GM21515 (cell line): ENCODE measurements around the gene TTC9B.
"Not testable (repeated sequence)": the region's sequence is repeated elsewhere in the genome, so short reads cannot be mapped to it uniquely, and the experiment has no call there.

Experiments
- ATAC-seq: cut with Tn5 transposase; IDR thresholded peaks from one replicate; pipeline ENCODE4 v1.9.1; 2021; ENCODE audit not compliant: unreplicated experiment

TTC9B gene

GRCh38 chr19:40233811-40234389 is 15.7 kb upstream of the TTC9B start:
- no peak for ATAC-seq

DNA sequence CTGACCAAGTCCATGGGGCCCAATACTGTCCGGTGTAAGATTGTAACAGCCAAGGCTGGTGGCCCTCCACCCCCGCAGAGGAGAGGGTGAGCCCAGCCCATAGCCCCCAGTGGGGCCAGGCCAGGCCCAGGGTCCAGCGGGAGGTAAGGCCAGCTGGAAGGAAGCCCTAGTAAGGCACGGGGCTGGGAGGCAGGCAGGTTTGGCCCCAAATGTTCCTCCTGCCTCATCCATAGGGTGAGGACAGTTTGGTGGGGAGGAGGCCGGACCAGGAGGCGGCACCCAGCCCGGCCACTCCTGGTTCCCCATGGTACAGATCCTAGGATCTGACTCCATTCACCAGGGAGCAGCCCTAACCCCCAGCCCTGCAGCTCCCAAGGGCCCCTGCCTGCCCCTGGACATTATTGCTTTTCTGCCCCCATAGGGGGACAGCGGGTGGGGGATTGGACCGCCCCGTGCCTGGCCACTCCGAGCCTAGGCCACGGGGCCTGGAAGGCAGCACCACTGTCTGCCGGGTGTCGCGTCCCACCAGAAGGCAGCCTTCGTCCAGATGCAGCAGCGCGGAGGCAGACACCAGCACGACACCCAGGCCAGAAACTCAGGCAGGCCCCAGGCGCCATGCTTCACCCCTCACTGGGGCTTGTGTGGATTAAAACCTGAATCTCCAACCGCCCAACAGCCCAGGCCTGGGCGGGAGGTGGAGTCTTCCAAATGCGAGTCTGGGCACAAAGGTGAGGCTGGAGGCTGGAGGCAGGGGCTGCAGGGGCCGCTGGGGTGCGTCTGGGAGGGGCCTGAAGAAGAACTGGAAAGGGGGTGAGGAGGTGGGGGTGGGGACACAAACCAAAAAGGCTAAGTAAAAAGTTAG is 15.0 kb upstream of the TTC9B start:
- ATAC-seq = no peak

DNA sequence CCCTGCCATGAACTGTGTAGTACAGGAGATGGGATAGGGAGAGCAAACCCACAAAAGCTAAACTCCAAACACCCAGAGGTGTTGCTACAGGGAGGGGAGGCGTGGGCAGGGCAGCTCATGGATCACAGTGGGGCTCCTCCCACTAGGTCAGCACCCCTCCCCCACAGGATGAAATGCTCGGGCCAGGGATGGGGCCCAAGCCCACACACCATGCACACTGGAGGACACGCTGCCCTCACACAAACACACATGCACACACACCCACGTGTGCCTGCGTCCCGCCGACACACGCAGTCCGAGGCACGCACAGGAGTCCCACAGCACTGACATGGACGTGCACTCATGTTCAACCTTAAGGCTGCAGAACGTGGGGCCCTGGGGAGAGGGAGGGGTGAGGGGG is 14.3 kb upstream of the TTC9B start:
- ATAC-seq = no peak

- no peak for ATAC-seq
Observed at GRCh38 chr19:40231544-40232424, 13.6 kb upstream of the TTC9B start.

DNA sequence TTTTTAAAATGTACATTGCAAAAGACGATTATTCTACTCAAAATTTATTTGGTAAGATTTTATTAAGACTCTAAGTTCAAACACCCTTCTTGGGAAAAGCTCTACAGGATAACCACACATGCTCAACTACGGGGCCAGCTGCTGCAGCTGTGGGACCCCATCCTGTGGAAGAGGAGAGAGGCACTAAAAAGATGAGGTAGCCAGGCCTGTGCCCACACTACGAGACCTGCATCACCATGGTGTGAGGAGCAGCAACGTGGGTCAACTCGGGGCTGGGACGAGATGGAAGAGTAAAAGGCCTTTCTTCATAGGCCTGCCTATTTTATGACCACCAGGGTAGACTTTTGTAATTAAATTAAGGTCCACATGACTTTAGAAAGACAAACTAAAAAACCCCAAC is 12.9 kb upstream of the TTC9B start:
- ATAC-seq = no peak

DNA sequence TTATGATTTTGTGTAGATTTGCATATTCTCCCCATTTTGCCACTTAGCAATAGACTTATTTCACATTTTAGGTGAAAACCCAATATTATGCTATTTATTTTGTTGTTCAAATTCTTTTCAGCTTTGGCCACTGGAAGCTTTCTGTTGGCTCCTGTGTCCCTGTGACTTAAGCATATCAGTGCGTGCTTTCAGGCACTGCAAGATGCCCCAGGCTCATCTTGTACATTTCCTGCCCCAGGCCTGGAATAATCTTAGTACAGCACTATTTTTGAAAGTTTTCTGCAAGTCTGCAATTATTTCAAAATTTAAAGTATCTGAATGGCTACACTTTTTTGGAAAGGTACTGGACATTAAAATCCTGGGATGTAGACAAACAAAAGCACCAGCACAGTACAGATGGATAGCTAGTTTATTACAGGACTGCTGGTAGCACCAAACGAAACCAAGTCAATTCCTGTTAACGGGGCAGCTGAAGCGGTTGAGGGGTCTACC is 11.8 kb upstream of the TTC9B start:
- no peak for ATAC-seq

GRCh38 chr19:40229484-40229883 is 11.3 kb upstream of the TTC9B start:
- no peak for ATAC-seq

DNA sequence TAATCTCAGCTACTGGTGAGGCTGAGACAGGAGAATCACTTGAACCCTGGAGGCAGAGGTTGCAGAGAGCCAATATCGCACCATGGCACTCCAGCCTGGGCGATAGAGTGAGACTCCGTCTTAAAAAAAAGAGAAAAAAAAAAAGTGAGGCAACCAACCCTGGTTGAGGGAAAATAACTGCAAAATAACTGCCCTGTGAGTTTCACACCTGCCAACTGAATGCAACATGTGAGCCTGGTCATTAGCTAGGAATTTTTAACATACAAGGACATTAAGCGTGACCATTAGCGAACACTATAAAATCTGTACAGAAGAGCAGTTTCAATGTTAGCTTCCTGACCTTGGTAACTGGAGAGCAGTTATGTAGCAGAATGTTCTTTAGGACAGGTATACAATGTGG is 10.7 kb upstream of the TTC9B start:
- no peak for ATAC-seq

GRCh38 chr19:40228346-40228745 is 10.2 kb upstream of the TTC9B start:
- no peak for ATAC-seq

DNA sequence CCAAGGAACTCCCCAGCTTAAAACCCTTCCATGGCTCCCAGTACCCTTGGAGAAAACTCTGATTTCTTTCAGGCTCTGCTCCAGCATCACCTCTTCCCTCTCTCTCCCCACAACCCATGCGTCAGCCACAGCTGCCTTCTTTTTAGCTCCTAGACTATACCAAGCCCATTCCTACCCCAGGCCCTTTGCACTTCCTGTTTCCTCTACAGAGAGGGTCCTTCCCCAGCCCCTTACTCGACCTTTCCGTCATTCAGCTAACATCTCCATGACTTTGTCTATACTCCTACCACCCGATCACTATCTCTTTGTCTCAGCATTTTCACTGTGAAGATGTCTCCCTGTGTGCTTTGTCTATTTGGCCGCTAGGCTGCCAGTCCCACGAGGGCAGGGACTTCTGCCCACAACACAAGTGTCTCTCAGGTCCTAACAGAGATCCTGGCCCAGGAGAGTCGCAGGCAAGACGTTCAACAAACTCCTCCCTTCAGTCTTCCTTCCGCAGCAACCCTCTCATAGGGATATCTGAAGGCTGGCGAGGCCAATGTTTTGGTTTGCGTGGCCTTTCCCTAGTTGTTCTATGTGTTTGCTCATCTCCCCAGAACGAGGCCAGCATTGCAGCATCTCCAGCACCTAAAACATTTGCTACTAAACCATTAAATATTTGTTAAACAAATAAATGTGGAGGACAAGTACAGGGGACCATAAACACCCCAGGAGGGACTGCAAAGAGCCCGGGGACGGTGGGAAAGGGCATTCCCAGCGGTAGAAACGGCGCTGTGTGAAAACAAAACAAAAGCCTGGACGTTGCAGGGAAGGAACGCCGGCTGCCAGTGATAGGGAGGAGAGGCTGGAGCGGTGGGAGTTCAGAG is 7.5 kb upstream of the TTC9B start:
- no peak for ATAC-seq

DNA sequence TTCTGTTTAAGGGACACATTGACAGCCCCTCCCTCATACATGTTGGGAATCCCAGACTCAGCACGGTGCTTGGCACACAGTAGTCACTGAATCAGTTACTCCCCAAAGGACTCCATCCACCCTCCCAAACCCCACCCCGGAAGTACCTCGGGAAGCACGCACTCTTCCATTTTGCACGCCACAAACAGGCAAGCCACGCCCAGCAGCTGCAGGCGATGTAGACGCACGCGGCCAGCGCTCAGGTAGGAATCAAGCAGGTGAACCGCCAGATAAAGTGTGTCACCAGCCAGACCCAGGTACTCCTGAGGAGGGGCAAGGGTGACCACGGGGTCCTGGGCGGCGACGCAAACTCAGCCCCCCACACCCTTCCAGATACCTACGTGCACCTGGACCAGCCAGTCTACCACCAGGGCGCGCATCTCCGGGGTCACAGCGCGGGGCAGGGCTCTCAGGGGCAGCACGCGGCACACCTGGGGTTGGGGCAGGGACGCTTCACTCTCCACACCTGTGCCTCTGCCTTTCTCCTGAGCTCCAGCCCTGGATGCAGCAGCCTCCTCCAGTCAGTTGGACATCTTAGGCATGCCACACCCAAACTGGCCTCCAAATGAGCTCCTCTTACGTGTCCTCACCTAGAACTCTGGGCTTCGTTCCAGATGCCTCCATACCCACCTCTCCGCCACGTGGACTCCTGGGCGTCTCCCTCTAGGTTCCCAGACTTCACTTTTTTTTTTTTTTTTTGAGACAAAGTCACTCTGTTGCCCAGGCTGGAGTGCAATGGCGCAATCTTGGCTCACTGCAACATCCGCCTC is 6.4 kb upstream of the TTC9B start:
- ATAC-seq = no peak

- no peak for ATAC-seq
Observed at GRCh38 chr19:40223135-40223822, 5.1 kb upstream of the TTC9B start.

GRCh38 chr19:40221858-40222619 is 3.9 kb upstream of the TTC9B start:
- ATAC-seq = no peak

- ATAC-seq = no peak
Observed at GRCh38 chr19:40220674-40221073, 2.5 kb upstream of the TTC9B start.

- no peak for ATAC-seq
Observed at GRCh38 chr19:40219721-40220276, 1.6 kb upstream of the TTC9B start.

DNA sequence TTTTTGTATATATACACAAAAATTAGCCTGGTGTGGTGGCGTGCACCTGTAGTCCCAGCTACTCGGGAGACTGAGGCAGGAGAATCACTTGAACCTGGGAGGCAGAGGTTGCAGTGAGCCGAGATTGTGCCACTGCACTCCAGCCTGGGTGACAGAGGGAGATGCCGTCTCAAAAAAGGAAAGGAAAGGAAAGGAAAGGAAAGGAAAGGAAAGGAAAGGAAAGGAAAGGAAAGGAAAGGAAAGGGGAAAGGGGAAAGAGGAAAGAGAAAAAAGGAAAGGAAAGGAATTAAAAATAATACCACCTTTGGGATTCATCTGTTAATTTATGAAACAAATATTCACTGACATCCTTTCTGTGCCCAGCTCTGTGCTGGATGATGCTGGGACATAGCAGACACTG is 845 bp upstream of the TTC9B start:
- not testable (repeated sequence) for ATAC-seq

- no peak for ATAC-seq
Observed at GRCh38 chr19:40217027-40217810, 965 bp downstream of the TTC9B start.

DNA sequence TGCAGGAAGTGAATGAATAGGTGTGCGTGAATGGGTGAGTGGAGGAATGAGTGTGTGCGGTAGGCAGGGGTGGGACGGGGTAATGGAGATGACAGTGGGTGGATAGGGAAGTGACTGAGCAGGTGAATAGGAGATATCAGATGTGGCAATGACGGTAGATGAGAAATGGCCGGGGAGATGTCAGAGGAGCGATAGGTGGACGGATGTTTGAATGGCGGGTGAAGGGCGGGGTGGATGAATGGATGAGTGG is 1.5 kb downstream of the TTC9B start:
- ATAC-seq = no peak
